Measurements from ENCODE around the gene RASA4.
"Not testable (repeated sequence)": the region's sequence is repeated elsewhere in the genome, so short reads cannot be mapped to it uniquely, and the experiment has no call there.

Gene RASA4

DNA sequence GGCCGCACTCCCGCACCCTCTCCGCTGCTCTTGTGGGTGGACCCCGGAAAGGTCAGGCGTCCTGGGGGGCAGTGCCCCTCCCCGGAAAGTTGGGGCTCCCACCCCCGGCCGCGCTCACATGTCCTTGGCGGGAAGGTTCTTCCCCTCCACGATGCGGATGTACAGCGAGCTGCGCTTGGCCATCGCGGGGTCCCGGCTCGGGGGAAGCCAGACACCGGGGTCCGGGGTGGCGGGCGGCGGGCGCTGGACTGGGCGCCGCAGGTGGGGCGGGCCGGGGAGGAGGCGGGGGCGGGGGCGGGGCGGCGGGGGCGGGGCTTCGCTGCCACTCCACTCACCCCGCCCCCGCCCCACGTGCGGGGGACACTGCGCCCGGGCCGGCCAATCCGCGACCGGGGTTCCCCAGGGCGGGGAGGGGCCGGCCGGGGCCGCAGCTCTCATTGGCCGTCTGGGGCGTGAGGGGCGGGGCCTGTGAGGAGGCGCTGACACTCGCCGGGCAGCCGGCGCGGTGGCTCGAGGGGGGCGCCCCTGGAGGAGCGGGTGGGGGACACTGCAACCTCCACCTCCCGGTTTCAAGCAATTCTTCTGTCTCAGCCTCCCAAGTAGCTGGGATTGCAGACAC lies at the start of gene RASA4:
Gene RASA4 (minus strand): TSS at position 250 of the 619 bp plus-strand sequence. CDS start 67 bp downstream, at position 183.
- not testable (repeated sequence) for DNase-seq

DNA sequence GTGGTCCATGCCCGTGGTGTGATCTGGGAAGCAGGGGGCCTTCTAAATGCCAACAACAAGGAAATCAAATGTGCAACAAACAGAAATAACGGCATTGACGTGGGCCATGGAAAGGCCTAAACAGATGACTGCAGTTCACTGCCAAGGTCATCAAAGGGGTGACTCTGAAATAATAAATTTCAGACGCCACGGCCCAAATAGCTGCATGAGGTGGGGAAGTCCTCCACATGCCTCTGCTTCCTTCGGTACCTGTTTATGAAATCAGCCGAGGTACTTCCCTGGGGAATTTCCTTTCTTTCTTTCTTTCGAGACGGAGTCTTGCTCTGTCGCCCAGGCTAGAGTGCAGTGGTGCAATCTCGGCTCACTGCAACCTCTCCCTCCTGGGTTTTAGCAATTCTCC lies 48.2 kb upstream of the RASA4 start:
- DNase-seq, result not testable (repeated sequence)

DNA sequence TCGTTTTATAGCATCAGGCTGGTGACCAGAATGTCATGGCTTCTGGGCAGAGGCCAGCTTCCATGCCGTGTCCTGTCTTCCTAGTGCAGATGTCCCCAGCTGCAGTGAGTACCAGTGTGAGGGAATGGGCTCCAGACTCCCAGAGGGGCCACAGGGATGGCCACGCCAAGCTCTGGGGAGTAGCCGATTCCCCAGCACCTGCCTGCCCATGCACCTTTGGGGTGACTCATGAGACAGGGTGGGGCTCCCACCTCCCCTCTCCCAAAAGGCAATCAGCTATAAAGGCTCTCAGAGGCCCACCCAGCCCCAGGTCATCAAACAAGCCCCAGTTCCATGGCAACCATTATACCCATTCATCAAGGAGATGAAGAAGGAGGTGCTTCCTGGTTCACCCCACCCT lies 33.4 kb upstream of the RASA4 start, which contains the start of gene SPDYE2B:
Gene SPDYE2B (plus strand): TSS at position 396 of the 400 bp plus-strand sequence. CDS start 2,030 bp downstream, outside the sequence.
- DNase-seq, result not testable (repeated sequence)

DNA sequence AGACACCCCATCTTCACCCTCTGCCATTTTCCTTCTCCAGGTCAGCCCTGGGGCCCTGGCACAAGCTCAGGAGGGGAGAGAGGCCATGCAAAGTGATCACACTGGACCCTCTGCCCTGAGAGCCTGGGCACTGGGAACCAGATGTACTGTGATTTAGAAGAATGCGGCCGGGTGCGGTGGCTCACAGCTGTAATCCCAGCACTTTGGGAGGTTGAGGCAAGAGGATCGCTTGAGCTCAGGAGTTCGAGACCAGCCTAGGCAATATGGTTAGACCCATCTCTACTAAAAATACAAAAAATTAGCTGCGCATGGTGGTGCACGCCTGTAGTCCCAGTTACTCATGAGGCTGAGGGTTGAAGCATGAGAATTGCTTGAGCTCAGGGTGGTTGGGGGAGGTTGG lies 31.3 kb upstream of the RASA4 start:
- not testable (repeated sequence) for DNase-seq

DNA sequence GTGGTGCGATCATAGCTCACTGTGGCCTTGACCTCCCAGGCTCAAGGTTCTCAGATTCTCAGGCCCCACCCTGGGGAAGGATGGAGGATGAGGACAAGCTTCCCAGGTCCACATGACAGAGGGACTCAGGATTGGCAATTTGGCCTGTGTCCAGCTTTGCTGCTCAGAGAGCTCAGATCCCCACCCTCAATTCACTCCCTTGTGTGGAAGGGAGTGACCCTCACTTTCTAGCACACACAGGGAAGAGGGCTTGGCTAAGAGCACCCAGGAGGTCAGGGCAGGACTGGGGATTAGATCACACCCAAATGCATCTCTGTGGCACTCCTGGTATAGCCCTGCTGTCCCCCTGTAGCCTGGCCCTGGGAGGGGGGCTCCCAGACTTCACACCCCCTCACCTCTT lies 26.8 kb upstream of the RASA4 start:
- not testable (repeated sequence) for DNase-seq

DNA sequence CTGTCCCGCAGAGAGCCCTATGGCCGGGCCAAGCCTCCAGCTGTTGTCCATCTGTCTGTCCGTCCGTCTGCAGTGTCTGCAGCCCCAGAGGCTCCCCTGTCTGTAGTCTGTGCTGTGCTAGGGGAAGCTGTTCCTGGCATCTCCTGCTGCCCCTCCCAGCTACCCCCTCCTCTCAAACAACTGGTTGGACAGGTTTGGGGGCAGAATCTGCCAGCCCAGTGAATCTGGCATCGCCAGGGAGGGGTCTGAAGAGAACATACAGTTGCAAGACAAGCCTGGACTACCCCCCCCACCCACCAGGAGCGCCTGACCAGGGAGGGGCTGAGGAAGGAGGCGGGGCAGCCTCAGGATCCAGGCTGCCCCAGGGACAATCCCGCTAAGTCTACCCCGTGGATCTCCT lies 26.1 kb upstream of the RASA4 start, which contains the start of gene UPK3BL1:
Gene UPK3BL1 (minus strand): TSS at position 101 of the 400 bp plus-strand sequence. CDS start 50 bp downstream, at position 51.
- DNase-seq, result not testable (repeated sequence)

DNA sequence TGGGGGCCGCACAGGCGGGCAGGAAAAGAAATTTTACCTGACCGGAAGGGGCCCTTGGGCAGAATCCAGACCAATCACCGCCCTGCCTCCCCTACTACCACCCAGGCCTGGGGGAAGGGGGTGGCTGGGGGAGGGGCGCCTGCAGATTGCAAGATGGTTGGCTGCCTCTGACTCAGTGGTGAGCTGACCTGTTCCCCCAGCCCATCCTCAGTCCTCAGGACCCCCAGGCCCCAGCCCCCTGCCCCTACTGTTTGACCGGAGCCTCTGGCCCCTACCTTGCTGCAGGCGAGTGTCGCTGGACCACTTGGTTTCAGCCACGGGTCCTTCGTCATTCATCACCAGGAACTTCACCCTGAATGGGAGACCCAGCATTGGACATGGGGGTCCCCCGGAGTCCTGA lies 22.3 kb upstream of the RASA4 start:
- DNase-seq, result not testable (repeated sequence)

DNA sequence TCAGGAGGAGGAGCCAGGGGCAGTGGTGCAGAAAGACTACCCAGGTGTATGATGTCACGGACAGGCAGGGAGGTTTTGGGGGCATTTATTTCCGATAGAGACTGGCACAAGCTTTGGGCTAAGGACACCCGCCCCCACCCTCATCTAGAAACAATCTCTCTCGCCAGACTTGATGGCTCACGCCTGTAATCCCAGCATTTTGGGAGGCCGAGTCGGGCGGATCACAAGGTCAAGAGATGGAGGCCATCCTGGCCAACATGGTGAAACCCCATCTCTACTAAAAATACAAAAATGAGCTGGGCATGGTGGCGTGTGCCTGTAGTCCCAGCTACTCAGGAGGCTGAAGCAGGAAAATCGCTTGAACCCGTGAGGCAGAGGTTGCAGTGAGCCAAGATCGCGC lies 20.4 kb upstream of the RASA4 start:
- DNase-seq, result not testable (repeated sequence)

DNA sequence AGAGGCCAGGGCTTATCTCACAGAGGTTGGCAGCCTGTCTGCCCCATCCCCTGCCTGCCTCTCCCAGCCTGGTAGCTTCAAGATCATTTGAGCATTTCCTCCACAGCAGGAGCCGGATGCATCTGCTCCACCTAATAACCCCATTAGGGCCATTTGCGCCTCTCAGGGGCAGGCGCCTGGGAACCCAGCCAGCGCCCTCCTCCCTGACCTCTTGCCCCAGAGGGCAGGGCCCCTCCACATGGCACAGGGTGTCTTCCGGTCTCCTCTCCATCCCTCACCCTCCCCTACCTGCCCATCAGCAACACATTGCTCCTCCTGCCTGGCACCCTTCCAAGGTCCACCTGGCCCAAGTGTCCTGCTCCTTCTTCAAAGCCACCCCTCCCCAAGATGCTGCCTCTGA lies 18.8 kb upstream of the RASA4 start:
- DNase-seq, result not testable (repeated sequence)

DNA sequence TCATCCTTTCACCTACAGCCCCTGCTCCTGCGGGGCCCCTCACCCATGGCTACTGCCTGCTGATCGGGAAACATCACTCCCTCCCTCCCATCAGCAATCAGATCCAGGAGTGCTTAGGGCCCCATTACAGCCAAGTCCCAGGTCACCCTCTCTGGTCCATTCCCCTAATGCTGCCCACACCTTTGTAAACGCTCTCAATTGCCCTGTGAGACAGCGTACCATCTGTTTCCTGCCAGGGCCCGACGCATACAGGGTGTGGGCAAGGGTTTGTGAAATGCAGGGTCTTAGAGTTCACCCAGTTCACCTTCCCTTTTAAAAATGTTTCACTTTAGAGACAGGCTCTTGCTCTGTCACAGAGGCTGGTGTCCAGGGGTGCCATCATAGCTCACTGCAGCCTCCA lies 17.7 kb upstream of the RASA4 start:
- not testable (repeated sequence) for DNase-seq

DNA sequence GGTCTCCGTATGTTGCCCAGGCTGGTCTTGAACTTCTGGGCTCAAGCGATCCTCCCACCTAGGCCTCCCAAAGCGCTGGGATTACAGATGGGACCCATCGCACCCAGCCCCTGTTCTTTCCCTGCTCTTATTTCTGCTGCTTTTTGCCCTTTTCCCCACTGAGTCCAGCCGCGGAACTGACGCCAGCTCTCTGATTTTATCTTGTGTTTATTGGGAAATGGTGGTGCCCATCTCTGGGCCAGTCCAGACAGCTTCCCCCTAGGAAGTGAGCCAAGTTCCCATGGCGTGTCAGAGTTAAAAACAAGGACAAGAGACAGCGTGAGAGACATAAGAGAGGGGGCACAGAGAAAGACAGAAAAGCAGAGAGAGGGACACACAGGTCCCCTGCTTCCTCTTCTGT lies 14.1 kb upstream of the RASA4 start:
- DNase-seq, result not testable (repeated sequence)

DNA sequence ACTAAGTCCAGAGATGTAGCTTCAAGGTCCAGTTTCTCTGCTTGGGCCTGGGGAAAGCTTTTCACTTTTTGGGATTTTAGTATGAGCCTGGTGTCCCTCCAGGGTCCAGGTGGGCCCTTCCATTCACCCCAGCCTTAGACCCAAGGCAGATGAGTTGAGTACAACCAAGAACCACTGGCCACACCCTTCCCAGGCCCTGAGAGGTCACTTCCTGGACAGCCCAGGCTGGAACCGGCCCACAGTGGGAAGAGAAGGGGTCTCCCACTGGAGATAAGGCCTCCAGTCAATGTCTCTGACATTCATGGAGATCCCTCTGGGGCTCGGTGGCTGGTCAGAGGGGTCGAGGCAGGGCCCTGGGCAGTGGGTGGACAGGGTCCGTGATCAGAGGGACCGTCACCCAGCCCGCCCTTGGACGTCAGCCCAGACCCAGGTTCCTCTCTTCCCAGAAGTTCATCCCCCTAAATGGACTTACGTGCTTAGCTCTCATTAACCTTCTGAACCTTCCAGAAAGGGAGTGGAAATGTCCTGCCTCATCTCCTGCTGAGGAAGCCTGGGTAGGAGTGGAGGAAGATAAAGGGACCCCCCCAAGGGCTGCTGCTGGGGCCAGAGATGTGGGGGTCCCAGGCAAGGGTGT lies 10.8 kb upstream of the RASA4 start:
- DNase-seq, result not testable (repeated sequence)

DNA sequence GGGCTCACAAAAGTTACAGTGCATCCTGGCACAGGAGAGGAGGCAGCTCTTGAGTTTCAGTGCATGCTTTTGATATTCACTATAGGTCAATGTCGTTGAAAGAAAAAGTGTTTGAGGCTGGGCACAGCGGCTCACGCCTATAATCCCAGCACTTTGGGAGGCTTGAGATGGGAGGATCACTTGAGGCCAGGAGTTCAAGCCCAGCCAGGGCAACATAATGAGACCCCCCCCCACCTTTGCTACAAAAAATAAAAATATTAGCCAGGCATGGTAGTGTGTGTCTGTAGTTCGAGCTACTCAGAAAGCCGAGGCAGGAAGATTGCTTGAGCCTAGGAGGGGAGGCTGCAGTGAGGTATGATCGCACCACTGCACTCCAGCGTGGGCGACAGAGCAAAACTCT lies 1.6 kb upstream of the RASA4 start:
- not testable (repeated sequence) for DNase-seq

DNA sequence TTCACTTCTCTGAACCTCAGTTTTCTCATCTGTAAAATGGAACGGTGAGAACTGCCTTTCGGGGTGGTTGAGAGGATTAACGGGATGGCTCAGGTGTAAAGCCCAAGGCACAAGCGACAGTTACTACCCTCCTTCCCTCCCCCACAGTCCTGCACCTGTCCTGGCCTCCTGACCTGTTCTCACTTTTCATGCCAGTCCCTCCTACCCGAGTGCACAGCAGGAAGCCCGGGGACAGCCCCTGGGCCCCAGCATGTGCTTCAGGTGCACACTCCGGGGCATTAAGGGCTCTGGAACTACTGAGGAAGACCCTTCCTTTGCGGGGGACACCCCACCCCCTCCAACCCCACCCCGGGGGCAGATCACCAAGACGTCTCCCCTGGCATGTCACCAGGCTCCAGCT lies 626 bp downstream of the RASA4 start:
- not testable (repeated sequence) for DNase-seq

DNA sequence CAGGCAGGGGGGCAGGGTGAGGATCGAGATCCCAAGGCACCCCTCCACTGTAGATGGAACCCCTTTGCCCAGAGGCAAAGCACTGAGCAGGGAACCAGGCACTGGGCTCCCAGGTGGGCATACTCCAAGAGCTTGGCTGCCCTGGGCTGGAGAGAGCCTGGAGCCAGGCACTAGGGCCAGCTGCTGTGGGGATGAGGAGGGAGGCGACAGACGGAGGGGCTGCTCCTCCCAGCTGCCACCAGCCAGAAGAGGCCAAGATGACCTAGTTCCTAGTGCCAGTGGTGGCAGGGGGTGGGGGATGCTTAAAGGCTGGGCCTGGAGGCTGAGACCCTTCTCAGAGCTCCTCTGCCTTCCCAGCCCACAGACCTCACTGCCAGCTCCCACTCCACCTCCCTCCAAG lies 1.7 kb downstream of the RASA4 start:
- DNase-seq, result not testable (repeated sequence)

DNA sequence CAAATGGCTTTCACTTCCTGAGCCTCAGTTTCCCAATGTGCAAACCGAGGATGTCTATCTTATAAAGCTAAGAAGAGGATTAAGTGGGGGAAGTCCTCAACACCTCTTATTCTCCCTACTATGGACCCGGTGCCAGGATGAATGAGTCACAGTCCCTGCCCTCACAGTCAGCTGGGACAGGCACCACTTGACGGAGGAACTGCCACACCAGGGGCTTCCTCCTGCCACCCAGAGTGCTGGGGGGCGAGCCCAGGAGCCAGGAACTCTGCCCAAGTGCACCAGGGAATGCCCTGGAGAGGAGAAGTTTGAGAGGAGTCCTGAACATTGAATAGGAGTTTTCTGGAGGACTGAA lies 2.2 kb downstream of the RASA4 start:
- not testable (repeated sequence) for DNase-seq

DNA sequence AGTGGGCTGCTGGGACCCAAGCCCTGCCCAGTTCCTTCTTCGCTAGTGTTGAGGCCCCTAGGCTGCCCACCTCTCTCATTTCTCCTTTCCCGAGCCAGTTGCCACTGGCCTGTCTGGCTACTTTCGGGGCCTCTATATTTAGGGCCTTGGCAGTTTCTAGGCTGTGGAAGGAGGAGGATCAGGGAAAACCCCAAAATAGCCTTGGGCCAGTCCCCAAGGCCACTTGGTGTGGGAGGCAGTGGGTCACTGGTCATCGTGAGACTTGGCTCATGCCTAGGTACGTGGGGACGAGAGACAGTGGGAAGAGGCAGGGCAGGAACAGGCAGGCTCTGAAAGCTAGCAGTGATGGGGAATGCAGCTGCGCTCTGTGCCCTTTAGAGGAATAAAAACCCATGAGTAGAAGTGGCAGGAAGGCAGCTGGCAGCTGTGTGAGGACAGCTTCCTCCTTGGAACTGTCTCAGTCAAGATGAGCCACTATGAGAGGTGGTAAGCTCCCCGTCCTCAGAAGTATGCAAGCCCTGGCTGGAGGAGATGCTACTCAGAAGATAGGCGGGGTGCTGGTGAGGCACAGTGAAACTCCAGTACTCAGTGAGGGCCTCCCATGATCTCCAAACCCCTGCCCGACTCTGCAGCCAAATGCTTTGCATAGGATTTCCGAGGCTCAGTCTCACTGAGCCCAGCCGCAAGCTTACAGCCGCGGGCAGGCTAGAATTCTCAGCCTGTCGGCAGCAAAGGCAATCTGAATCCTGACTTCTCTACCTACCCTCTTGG lies 2.8 kb downstream of the RASA4 start:
- not testable (repeated sequence) for DNase-seq

DNA sequence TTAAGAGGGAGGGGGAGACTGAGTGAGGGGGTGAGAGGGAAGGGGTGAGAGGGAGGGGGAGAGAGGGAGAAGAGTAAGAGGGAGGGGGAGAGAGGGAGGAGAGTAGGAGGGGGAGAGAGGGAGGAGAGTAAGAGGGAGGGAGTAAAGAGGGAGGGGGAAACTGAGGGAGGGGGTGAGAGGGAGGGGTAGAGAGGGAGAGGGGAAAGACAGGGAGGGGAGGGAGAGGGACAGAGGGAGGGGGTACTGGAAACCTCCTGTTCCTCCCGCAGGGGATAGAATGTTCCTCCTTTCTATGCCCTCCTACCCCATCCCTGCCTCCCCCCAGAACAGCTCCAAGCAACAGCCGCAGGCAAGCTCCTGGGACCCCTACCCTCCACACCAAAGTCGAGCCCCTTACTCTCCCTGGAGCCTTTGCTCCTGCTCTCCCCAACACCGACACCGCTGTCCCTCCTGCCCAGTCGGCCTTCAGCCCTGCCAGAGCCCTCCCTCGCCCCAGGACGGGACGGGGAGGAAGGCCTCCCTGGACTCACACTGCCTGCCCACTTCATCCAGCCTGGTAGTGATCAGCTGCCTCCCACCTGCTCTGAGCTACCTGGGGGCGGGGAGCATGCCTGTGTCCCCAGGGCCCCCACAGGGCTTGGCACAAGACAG lies 4.8 kb downstream of the RASA4 start:
- DNase-seq, result not testable (repeated sequence)

DNA sequence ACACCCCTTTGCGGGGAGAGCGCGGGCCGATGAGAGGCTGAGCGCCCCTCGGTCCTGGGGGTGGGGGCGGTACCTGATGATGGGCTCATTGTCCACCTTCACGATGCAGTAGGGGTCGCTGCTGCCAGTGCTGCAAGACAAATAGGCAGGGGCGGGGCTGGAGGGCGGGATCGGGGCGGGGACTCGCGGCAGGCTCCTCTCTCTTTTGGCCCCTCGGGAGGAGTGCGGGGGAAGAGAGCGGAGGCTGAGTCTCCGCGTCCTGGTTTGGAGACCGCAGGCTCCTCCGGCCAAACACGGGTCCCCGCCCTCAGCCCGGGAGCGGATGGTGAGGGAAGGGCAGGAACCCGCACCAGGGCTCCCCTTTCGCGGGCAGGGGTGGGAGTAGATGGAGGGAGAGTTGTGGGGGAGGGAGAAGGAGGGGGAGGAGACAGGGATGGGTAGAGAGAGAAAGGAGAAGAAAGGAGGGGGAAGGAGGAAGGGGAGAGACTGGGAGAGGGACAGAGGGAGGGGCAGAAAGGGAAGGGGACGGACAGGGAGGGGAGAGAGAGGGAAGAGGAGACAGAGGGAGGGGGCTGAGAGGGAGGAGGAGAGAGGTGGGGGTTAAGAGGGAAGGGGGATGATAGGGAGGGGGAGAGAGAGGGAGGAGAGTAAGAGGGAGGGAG lies 5.4 kb downstream of the RASA4 start:
- DNase-seq, result not testable (repeated sequence)

DNA sequence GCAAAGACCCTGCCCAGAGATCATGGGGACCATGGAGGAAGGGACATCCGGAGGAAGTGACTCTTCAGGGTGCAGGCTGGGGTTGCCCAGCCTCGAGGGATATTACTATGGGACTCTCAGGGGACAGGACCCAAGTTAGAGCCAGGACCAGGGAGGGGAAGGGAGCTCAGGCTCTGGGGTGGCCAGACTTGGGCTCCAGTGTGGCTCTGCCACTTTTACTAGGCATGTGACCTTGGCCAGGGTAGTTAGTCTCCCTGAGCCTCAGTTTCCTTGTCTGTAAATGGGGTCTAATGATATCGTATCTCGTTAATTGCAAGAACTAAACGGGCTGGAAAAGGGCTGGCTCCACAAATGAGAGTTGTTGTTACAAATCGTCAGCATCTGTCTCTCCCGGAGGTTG lies 6.1 kb downstream of the RASA4 start:
- DNase-seq, result not testable (repeated sequence)

DNA sequence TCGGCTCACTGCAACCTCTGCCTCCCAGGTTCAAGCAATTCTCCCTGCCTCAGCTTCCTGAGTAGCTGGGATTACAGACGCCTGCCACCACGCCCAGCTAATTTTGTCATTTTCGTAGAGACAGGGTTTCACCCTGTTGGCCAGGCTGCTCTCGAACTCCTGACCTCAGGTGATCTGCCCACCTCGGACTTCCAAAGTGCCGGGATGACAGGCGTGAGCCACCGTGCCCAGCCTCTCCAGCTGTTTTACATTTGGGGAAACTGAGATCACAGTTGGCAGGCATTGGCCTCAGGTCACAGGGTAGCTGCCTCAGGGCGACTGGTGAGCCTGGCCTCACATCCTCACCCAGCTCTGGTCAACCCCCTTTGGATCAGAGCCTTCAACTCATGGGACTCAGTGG lies 6.8 kb downstream of the RASA4 start:
- not testable (repeated sequence) for DNase-seq

DNA sequence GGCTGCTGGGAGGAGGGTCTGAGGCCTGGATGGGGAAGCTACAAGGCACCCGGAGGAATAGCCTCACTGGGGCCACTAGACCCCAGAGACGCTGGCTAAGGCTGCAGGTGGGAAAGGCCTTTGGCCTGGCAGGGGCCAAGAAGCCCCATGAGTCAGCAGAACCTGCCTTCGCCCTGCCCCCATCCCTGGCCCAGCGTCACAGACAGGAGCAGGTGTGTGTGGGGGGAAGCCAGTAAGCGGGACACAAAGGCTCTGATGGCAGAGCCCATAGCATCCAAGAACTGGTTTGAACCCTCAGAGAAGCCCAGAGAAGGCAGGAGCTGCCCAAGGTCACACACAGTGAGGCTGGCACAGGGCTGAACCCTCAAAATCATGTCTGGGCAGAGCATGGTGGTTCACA lies 9.7 kb downstream of the RASA4 start:
- not testable (repeated sequence) for DNase-seq
